Spleen (tissue), 7 donors: Measurements from ENCODE around the gene NDRG3.

ENCODE experiments used
- POLR2AphosphoS5 ChIP-seq, 3 donors: sonication (generic); formaldehyde crosslinking; IDR thresholded peaks; one replicate each; pipeline ENCODE4 v1.5.1; 2017; ENCODE audit warnings: antibody characterized with exemption in 3 of 3
- TF ChIP-seq, protein P1 (sequence below), 11 experiments: fragments of 200-600 bp in 7 of 11; fragments of 450-650 bp in 4 of 11; sonication (generic) in 4 of 11; IDR thresholded peaks in 8 of 11; conservative IDR thresholded peaks in 3 of 11; 1 replicate in 7 of 11; 2 replicates in 4 of 11; pipeline versions ENCODE4 v1.4.0 to v1.8.0; 2016 to 2021; ENCODE audit warnings: antibody characterized with exemption in 11 of 11, inconsistent platforms in 4 of 11, mild to moderate bottlenecking in 1 of 11
- donor health status: DM: no; HTN: no; CAD: no; lungs with moderate emphysema.
- donor health status: DM: no; HTN: no; CAD: no.
- donor health status: DM: no; HTN: no; CAD: no.

- TF ChIP-seq, protein P1, sequence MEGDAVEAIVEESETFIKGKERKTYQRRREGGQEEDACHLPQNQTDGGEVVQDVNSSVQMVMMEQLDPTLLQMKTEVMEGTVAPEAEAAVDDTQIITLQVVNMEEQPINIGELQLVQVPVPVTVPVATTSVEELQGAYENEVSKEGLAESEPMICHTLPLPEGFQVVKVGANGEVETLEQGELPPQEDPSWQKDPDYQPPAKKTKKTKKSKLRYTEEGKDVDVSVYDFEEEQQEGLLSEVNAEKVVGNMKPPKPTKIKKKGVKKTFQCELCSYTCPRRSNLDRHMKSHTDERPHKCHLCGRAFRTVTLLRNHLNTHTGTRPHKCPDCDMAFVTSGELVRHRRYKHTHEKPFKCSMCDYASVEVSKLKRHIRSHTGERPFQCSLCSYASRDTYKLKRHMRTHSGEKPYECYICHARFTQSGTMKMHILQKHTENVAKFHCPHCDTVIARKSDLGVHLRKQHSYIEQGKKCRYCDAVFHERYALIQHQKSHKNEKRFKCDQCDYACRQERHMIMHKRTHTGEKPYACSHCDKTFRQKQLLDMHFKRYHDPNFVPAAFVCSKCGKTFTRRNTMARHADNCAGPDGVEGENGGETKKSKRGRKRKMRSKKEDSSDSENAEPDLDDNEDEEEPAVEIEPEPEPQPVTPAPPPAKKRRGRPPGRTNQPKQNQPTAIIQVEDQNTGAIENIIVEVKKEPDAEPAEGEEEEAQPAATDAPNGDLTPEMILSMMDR (IDR thresholded peaks at IDR 0.05 in 8 of 11, conservative IDR thresholded peaks at IDR 0.05 in 3 of 11): no peak
- TF ChIP-seq POLR2AphosphoS5 (IDR thresholded peaks at IDR 0.05): no peak
These were observed 31.7 kb upstream of the NDRG3 start for GRCh38 chr20:36777576-36777975.
